Fibroblast of skin of back (primary cell): Measurements from ENCODE around the gene ZFYVE19.
"Not testable (repeated sequence)": the region's sequence is repeated elsewhere in the genome, so short reads cannot be mapped to it uniquely, and the experiment has no call there.

Source experiments
- DNase-seq: peaks from one replicate; pipeline ENCODE4 v3.0.0-alpha.2; 2013

Gene ZFYVE19

DNA sequence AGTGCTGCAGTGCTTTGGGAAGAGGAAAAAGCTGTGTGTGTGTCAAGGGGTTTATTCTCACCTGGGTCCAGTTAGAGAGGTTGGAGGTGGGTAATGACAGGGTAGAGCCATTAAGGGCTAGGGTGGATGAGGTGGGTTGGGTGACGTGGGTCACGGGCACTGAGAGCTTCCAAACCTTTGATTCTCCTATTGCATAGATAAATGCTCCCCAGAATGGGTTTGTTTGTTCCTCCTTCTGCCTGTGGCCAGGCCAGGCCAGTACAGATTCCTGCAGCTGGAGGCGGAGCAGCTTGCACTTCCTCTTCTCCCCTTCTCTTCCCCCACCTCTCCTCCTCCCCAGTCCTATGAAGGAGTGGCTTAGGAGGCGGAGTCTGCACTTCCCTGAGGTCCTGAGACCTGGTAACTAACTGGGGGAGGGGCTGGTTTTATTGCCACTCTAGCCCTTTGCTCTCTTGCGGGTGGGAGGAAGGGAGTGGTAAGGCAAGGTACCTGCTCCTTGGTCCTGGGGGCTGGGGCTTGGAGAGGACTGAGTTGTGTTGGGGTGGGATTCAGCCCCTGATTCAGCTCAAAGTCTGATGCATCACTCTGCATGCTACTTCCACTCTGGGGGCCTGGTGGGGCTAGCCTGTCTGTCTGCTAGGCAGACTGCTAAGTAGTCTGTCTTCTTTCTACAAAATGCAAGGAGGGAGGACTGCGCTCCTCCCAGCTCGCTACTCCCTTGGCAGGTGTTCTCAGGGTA, 40.5 kb downstream of the ZFYVE19 start:
- DNase-seq, result peak; percentile 19

GRCh38 chr15:40850576-40851112, 43.8 kb downstream of the ZFYVE19 start:
- DNase-seq, result no peak

- DNase-seq, result no peak
Observed at GRCh38 chr15:40852529-40852928, 45.6 kb downstream of the ZFYVE19 start.

DNA sequence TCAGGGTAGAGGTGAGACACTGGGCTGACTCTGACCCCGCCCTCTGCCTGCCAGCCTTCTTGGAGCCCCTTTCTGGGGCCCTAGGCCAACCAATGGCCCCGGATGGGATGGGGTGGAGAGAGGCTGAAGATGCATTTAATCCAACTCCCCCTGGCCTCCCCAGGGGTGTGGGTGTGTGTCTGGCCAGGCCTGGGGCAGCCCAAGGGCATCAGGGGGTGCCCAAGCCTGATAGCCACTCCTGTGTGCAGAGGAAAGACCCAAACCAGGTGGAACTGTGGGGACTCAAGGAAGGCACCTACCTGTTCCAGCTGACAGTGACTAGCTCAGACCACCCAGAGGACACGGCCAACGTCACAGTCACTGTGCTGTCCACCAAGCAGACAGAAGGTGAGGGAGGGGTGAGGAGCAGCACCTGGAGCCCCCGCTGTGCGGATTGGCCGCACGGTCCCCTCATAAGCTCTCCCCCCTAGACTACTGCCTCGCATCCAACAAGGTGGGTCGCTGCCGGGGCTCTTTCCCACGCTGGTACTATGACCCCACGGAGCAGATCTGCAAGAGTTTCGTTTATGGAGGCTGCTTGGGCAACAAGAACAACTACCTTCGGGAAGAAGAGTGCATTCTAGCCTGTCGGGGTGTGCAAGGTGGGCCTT, 46.5 kb downstream of the ZFYVE19 start:
- no peak for DNase-seq

GRCh38 chr15:40854161-40854560, 47.3 kb downstream of the ZFYVE19 start:
- no peak for DNase-seq

- DNase-seq, result no peak
Observed at GRCh38 chr15:40855706-40856234, 48.9 kb downstream of the ZFYVE19 start.

GRCh38 chr15:40856746-40857145, 49.9 kb downstream of the ZFYVE19 start:
- no peak for DNase-seq

GRCh38 chr15:40857601-40858341, 50.9 kb downstream of the ZFYVE19 start:
- peak; percentile 63 for DNase-seq

DNA sequence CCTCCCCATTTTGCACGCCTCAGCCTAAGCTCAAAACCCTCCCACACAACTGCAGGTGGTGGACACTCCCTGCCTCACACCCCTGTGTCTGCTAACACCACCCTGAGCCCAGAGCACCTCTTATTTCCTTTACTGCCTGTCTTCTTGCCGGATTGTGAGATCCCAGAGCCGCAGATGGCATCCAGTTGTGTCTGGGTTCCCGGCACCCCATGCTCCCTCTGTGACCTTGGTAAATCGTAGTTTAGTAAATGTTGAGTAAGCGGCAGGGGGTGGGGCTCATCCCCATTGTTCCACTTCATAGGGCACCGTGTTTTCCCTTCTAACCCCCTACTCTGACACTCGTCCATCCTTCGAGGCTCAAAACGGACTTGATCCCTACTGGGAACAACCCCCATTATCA, 51.8 kb downstream of the ZFYVE19 start:
- no peak for DNase-seq

GRCh38 chr15:40859206-40859851, 52.4 kb downstream of the ZFYVE19 start:
- DNase-seq, result peak; percentile 66

- DNase-seq, result not testable (repeated sequence)
Observed at GRCh38 chr15:40861147-40861546, 54.3 kb downstream of the ZFYVE19 start.

GRCh38 chr15:40863660-40864270, 56.9 kb downstream of the ZFYVE19 start:
- no peak for DNase-seq
